ENCODE results near the gene RPS3. TPM values are rescaled to one million over a fixed set of nuclear protein-coding genes. Genes with fewer than 3 reads are reported as not detected.

The RPS3 gene
- total and polyA plus RNA-seq, 2 of the 13 experiments (the other 11 are each of a cell fraction or from before 2014, with no cell fraction given) = 2,143 to 3,616 TPM

DNA sequence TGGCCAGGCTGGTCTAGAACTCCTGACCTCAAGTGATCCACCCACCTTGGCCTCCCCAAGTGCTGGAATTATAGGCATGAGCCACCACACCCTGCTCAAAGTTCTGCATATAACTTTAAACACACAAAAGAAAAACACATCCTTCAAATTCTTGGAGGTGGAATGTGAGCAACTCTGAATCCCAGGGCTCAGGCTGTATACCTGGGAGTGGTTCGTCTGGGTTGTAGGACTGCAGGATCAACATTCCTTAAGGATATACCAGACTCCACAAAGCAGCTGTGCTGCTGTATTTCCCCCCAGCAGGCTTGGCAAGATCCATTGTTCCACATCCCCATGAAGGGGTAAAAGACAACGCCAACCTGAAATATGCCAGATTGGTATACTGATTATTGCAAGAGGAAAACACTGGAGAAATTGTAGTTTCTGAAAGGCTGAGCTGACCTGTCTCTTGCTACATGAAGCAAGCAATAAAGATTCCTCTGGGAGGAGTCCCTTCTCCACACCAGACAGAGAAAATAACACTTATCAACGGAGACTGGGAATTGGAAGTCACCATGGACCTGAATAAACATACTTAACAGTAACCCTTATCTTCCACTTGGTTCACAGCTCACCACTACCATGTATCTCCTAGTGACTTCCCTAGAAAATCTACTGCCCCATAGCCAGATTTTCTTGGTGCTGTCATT is 12.2 kb upstream of the RPS3 start:
- Histone ChIP-seq H3K4me1 (ENCODE audit: insufficient read depth, low read length) (peaks cover 37% of the 10 kb centered on the region), H3K27ac (ENCODE audit: extremely low read length, insufficient read depth, low read length) (no peak overlapping the region), H3K79me2 (ENCODE audit: insufficient read depth, low read length) (no peaks in the 10 kb centered on the region), H3K36me3 (replicated peaks in 1 of 2; ENCODE audit: control insufficient read depth in 1 of 2, insufficient read depth in 2 of 2, low read length in 2 of 2) (no peaks in the 10 kb centered on the region), H3K9ac (ENCODE audit: insufficient read depth, low read depth, low read length) (no peak overlapping the region), H2AFZ (ENCODE audit: low read length) (no peak overlapping the region), H3K4me3 (replicated peaks in 1 of 3; ENCODE audit: insufficient read depth in 1 of 3, low read depth in 2 of 3, low read length in 3 of 3) (no peak overlapping the region), H3K9me3 (ENCODE audit: low read length) (no peaks in the 10 kb centered on the region), H3K4me2 (ENCODE audit: low read depth, low read length) (no peak overlapping the region), H3K27me3 (ENCODE audit: control insufficient read depth in 1 of 2, insufficient read depth in 2 of 2, low read length in 2 of 2) (peaks cover 0 to 3% of the 10 kb centered on the region in 2 experiments; a peak in 4 of 5 replicates), H4K20me1 (ENCODE audit: insufficient read depth, low read length) (no peaks in the 10 kb centered on the region)
- DNase-seq (ENCODE audit: low spot score) (no peak), FAIRE-seq (no peak), ATAC-seq (no peak)
- BruUV-seq (replicated peaks) = no TSS peak
- ChIA-PET POLR2A (interaction anchor here (1.9 kb wide), 1 partner anchor 14 kb away, joined by 4 read pairs; no protein-coding TSS in a partner anchor), CTCF (ENCODE audit: low intra/inter-chr PET ratio, low total read pairs) (interaction anchor here (3.4 kb wide), 1 partner anchor 145 kb away, joined by 18 read pairs; no protein-coding TSS in a partner anchor)
- WGBS (ENCODE audit: low lambda C conversion rate) = 5% methylated on average over 3 of the region's 3 CpGs
- intact Hi-C loops (cut with micrococcal nuclease; ENCODE audit: unreplicated experiment) = no loop called here
- TF ChIP-seq TEAD3 (CRISPR knock-in tag; optimal IDR thresholded peaks at IDR 0.05; ENCODE audit: borderline replicate concordance) (peak; percentile 57), ZC3H4 (CRISPR knock-in tag; IDR thresholded peaks at IDR 0.05; ENCODE audit: borderline replicate concordance) (no peak)
- in situ Hi-C loops (cut with HindIII; ENCODE audit: extremely low pct_ligation_motif_present, low pct_unique_long_range_greater_than_20kb) = loop anchor here (5.0 kb wide), 1 partner anchor 145 kb away; no protein-coding TSS in a partner anchor

- Histone ChIP-seq H3K27me3 (ENCODE audit: control insufficient read depth in 1 of 2, insufficient read depth in 2 of 2, low read length in 2 of 2) (peaks cover 0 to 3% of the 10 kb centered on the region in 2 experiments; a peak in 4 of 5 replicates), H3K27ac (ENCODE audit: extremely low read length, insufficient read depth, low read length) (no peak overlapping the region), H3K4me2 (ENCODE audit: low read depth, low read length) (no peak overlapping the region), H3K9ac (ENCODE audit: insufficient read depth, low read depth, low read length) (no peak overlapping the region), H3K79me2 (ENCODE audit: insufficient read depth, low read length) (no peaks in the 10 kb centered on the region), H3K4me1 (ENCODE audit: insufficient read depth, low read length) (peaks cover 37% of the 10 kb centered on the region), H3K36me3 (replicated peaks in 1 of 2; ENCODE audit: control insufficient read depth in 1 of 2, insufficient read depth in 2 of 2, low read length in 2 of 2) (no peaks in the 10 kb centered on the region), H3K4me3 (replicated peaks in 1 of 3; ENCODE audit: insufficient read depth in 1 of 3, low read depth in 2 of 3, low read length in 3 of 3) (no peak overlapping the region), H2AFZ (ENCODE audit: low read length) (no peak overlapping the region), H4K20me1 (ENCODE audit: insufficient read depth, low read length) (no peaks in the 10 kb centered on the region), H3K9me3 (ENCODE audit: low read length) (no peaks in the 10 kb centered on the region)
- TF ChIP-seq ZNF616 (CRISPR knock-in tag; IDR thresholded peaks at IDR 0.05; ENCODE audit: low read depth) (no peak), NFYC (CRISPR knock-in tag; IDR thresholded peaks at IDR 0.05) (no peak)
- TF ChIP-seq, protein P1, sequence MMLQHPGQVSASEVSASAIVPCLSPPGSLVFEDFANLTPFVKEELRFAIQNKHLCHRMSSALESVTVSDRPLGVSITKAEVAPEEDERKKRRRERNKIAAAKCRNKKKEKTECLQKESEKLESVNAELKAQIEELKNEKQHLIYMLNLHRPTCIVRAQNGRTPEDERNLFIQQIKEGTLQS (CRISPR knock-in tag; IDR thresholded peaks at IDR 0.05) = no peak
- TF ChIP-seq, protein P2, sequence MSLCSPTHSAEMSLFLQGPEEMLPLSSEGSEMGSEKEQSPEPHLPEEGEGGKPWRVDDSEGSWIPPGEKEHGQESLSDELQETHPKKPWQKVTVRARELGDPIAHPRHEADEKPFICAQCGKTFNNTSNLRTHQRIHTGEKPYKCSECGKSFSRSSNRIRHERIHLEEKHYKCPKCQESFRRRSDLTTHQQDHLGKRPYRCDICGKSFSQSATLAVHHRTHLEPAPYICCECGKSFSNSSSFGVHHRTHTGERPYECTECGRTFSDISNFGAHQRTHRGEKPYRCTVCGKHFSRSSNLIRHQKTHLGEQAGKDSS (CRISPR knock-in tag; IDR thresholded peaks at IDR 0.05; ENCODE audit: borderline replicate concordance, low read depth) = no peak
- POLR2A ChIA-PET = interaction anchor here (1.9 kb wide), 1 partner anchor 13 kb away, joined by 4 read pairs; no protein-coding TSS in a partner anchor
- no peak for ATAC-seq
- in situ Hi-C loops (cut with HindIII; ENCODE audit: extremely low pct_ligation_motif_present, low pct_unique_long_range_greater_than_20kb) = loop anchor here (5.0 kb wide), 1 partner anchor 144 kb away; no protein-coding TSS in a partner anchor
- intact Hi-C loops (cut with micrococcal nuclease; ENCODE audit: unreplicated experiment) = loop anchor here (1.0 kb wide), 1 partner anchor 144 kb away; no protein-coding TSS in a partner anchor
- no TSS peak for BruUV-seq (replicated peaks)
- 21% methylated on average over 3 of the region's 3 CpGs for WGBS (ENCODE audit: low lambda C conversion rate)
- CTCF ChIA-PET (ENCODE audit: low intra/inter-chr PET ratio, low total read pairs) = interaction anchor here (1.2 to 3.4 kb wide), 3 partner anchors 38 to 144 kb away, joined by 4 to 18 read pairs (median 7); no protein-coding TSS in a partner anchor
- FAIRE-seq = no peak
- no peak for DNase-seq (ENCODE audit: low spot score)
Measured at GRCh38 chr11:75387736-75388294, 11.5 kb upstream of the RPS3 start.

Data from HepG2 (cell line).